ENCODE data around the gene MOB3C.

The MOB3C gene

GRCh38 chr1:46605232-46605631, 11.4 kb downstream of the MOB3C start:
- DNase-seq (ENCODE audit: low read depth), result no peak
- H3K4me3 ChIP-seq (ENCODE audit: low read depth, low read length), result no peak overlapping the region
- no peak for TF ChIP-seq CTCF (IDR thresholded peaks at IDR 0.05; ENCODE audit: insufficient read depth, low read depth, low read length, missing control alignments)

GRCh38 chr1:46603858-46604549, 12.6 kb downstream of the MOB3C start, which contains the start of gene MKNK1:
Gene MKNK1, minus strand, starts transcription at chr1:46604268. Its CDS starts 20,941 bp downstream, at chr1:46583327.
- DNase-seq (ENCODE audit: low read depth), result peak; percentile 97
- H3K4me3 ChIP-seq (ENCODE audit: low read depth, low read length), result peak within 1 kb of the TSS; percentile 90
- TF ChIP-seq CTCF (IDR thresholded peaks at IDR 0.05; ENCODE audit: insufficient read depth, low read depth, low read length, missing control alignments), result peak; percentile 4

GRCh38 chr1:46603481-46603857, 13.1 kb downstream of the MOB3C start:
- TF ChIP-seq CTCF (IDR thresholded peaks at IDR 0.05; ENCODE audit: insufficient read depth, low read depth, low read length, missing control alignments), result no peak
- peak overlapping the region; percentile 90 for H3K4me3 ChIP-seq (ENCODE audit: low read depth, low read length)
- DNase-seq (ENCODE audit: low read depth), result no peak

- no peak for TF ChIP-seq CTCF (IDR thresholded peaks at IDR 0.05; ENCODE audit: insufficient read depth, low read depth, low read length, missing control alignments)
- H3K4me3 ChIP-seq (ENCODE audit: low read depth, low read length), result no peak overlapping the region
- DNase-seq (ENCODE audit: low read depth), result no peak
These were observed 15.2 kb downstream of the MOB3C start for GRCh38 chr1:46601257-46602007.

- no peak for DNase-seq (ENCODE audit: low read depth)
- TF ChIP-seq CTCF (IDR thresholded peaks at IDR 0.05; ENCODE audit: insufficient read depth, low read depth, low read length, missing control alignments), result no peak
These were observed 17.3 kb downstream of the MOB3C start for GRCh38 chr1:46599059-46599970.

GRCh38 chr1:46596846-46597245, 19.8 kb downstream of the MOB3C start:
- no peak for TF ChIP-seq CTCF (IDR thresholded peaks at IDR 0.05; ENCODE audit: insufficient read depth, low read depth, low read length, missing control alignments)
- DNase-seq (ENCODE audit: low read depth), result no peak
- no peak overlapping the region for H3K4me3 ChIP-seq (ENCODE audit: low read depth, low read length)

More at GRCh38 chr1:46599059-46599970, 17.3 kb downstream of the MOB3C start:
- no peak overlapping the region for H3K4me3 ChIP-seq (ENCODE audit: low read depth, low read length)
